Measurements from ENCODE around the gene PPM1L. TPM values are rescaled to one million over a fixed set of nuclear protein-coding genes. Genes with fewer than 3 reads are reported as not detected.

Gene PPM1L
- 0.61 and 0.97 TPM in 2 replicates for total RNA-seq

DNA sequence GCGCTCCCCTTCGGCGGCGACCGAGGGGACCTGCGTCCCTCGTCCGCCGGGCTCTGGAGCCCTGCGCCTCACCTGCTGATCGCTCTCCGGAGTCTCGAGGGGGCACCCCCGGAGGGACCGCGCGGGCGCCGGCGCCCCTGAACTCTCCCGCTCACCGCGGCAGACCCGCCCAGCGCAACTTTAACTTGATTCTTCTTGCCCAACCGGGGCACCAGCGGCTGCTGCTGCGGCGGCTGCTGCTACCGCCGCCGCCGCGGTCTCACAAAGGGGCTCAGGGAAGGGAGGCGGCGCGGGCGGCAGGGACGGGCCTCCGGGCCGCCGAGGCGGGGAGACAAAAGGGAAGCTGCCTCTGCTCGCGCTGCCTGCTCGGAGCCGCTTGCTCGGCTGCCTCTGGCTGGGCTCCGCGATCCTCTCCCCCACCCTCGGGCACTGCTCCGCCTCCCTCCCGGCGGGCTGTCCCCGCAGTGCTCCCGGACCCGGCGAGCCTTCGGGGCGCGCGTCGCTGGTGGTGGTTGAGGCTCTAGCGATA, at the start of gene PPM1L:
PPM1L (plus strand) TSS at position 456 of the 529 bp plus-strand sequence.

DNA sequence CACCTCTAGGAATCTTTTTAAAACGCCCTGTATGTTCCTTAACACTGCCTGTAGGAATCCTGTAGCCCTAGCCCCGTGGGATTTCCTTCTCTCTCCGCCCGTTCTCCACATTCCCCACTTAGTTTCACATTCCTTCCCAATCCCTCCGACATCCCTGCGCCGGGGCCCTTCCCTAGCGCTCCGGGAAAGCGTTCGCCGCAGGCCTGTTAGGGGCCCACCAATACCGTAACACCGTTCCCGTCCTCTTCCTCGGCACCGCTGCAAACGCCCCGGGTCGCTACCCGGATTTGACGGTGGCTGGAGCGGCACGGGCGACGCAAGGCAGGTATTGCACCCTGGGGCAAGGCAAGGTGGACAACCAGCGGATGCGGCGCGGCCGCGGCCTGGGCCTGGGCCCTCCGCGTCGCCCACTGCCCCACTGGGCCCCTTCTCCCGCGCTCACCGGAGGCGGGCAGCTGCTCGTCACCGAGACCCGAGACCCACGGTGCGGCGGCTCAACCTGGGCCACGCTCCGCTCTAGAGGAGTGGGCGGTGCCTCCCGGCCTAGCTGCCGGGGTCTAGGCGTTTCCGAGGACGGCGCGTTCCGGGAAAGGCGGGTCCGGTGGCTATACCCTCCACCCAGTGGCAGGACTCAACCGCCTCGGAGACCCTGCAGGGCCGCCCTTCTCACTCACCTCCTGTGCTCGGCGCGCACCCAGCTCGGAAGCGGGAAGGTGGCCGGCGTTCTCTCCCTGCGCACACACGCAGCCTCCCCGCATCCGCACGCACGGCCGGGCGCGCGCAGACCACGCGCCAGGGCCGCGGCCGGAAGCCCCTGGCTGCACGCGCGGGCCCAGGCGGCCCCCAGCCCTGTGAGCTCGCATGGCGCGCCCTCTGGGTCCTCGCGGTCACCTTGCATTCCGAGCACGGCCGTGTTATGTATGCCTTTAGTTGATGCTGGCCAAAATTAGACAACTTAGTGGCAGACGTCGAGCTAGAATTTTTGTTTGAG, 348.8 kb downstream of the PPM1L start, which contains the start of gene B3GALNT1:
B3GALNT1 (minus strand) TSS at position 789 of the 991 bp plus-strand sequence. CDS start 18,595 bp downstream, outside the sequence.

Other genes starting within 250 kb of the PPM1L start
- 32.2 and 32.8 TPM in 2 replicates for gene KPNA4, start 190.7 kb upstream of the PPM1L start, total RNA-seq
- not detected in 2 replicates for gene ARL14, start 79.1 kb upstream of the PPM1L start, total RNA-seq